Endothelial cell of umbilical vein (primary cell): ENCODE measurements around the gene FBXL2. TPM values are rescaled to one million over a fixed set of nuclear protein-coding genes. Genes with fewer than 3 reads are reported as not detected.

Source experiments
- BruUV-seq: library from RNA; stranded (reverse); fragments of 400-500 nt; replicated peaks from 2 replicates; lab custom pipeline; 2021; lab: Mats Ljungman, UMichigan
- CTCF ChIA-PET: fragments of 300-600, 350-600 bp; sonication (Branson Sonifier 250); formaldehyde crosslinking; loops from one replicate; lab custom pipeline; 2021; ENCODE audit warnings: antibody characterized with exemption, inconsistent platforms; lab: Charles Lee
- POLR2A ChIA-PET: fragments of 300-600, 350-600 bp; sonication (Branson Sonifier 250); formaldehyde crosslinking; loops from one replicate; lab custom pipeline; 2021; ENCODE audit warnings: antibody characterized with exemption, inconsistent platforms; lab: Charles Lee
- DNase-seq: peaks from one replicate; pipeline ENCODE4 v3.0.0-alpha.2; 2011; ENCODE audit warnings: low read depth, low spot score
- FAIRE-seq: peaks from 2 replicates; lab custom pipeline; 2011; peaks lifted over from hg19 to GRCh38; lab: Jason Lieb, UNC
- H2AFZ ChIP-seq: 2 replicates; pipeline ENCODE4 v1.6.0; 2012; ENCODE audit warnings: low read depth, low read length, control low read depth, inconsistent platforms
- H3K27ac ChIP-seq: 2 replicates; pipeline ENCODE4 v1.5.1; 2011; ENCODE audit warnings: low read depth, mild to moderate bottlenecking, control low read depth, low read length, moderate library complexity; ENCODE audit not compliant: insufficient read depth
- H3K27me3 ChIP-seq, 2 experiments: 2 replicates each; pipeline versions ENCODE4 v1.6.0 to v1.6.1; 2011; ENCODE audit warnings: low read length in 2 of 2, mixed read lengths in 1 of 2; ENCODE audit not compliant: control insufficient read depth in 2 of 2, insufficient read depth in 2 of 2
- H3K36me3 ChIP-seq, 2 experiments: 2 replicates in 1 of 2; 3 replicates in 1 of 2; pipeline ENCODE4 v1.5.1; 2011; ENCODE audit warnings: low read length in 2 of 2, mild to moderate bottlenecking in 1 of 2, moderate library complexity in 1 of 2; ENCODE audit not compliant: control insufficient read depth in 2 of 2, insufficient read depth in 2 of 2; ENCODE audit errors: extremely low read depth in 1 of 2
- H3K4me1 ChIP-seq: 3 replicates; pipeline ENCODE4 v1.5.1; 2011; ENCODE audit warnings: mild to moderate bottlenecking, low read length; ENCODE audit not compliant: control insufficient read depth, insufficient read depth; ENCODE audit errors: extremely low read depth
- H3K4me2 ChIP-seq: 2 replicates; pipeline ENCODE4 v1.6.1; 2011; ENCODE audit warnings: low read length, control low read depth, mixed read lengths; ENCODE audit not compliant: insufficient read depth
- H3K4me3 ChIP-seq, 3 experiments: fragments of 200-600 bp in 1 of 3; sonication (generic), shearing (Covaris generic) in 1 of 3; replicated peaks in 1 of 3; 2 replicates each; pipeline ENCODE4 v1.5.1; 2011 to 2016; ENCODE audit warnings: control low read depth in 3 of 3, low read length in 3 of 3, mild to moderate bottlenecking in 2 of 3, inconsistent platforms in 1 of 3, low read depth in 1 of 3, moderate library complexity in 1 of 3; ENCODE audit not compliant: insufficient read depth in 1 of 3
- H3K79me2 ChIP-seq: 2 replicates; pipeline ENCODE4 v1.6.0; 2012; ENCODE audit warnings: low read length, inconsistent platforms; ENCODE audit not compliant: control insufficient read depth, insufficient read depth
- H3K9ac ChIP-seq: replicated peaks from 2 replicates; pipeline ENCODE3; 2011; ENCODE audit warnings: low read length, control low read depth; ENCODE audit not compliant: insufficient read depth; ENCODE audit errors: extremely low read depth
- H3K9me1 ChIP-seq: replicated peaks from 3 replicates; pipeline ENCODE4 v1.6.0; 2011; ENCODE audit warnings: mild to moderate bottlenecking, low read length; ENCODE audit not compliant: control insufficient read depth, insufficient read depth; ENCODE audit errors: extremely low read depth
- H3K9me3 ChIP-seq: replicated peaks from 2 replicates; pipeline ENCODE4 v1.5.1; 2012; ENCODE audit warnings: low read length, inconsistent platforms; ENCODE audit not compliant: control insufficient read depth, insufficient read depth
- H4K20me1 ChIP-seq: replicated peaks from 2 replicates; pipeline ENCODE3; 2011; ENCODE audit warnings: mild to moderate bottlenecking, low read length; ENCODE audit not compliant: control insufficient read depth, insufficient read depth; ENCODE audit errors: extremely low read depth
- CTCF ChIP-seq, 2 donors: IDR thresholded peaks; 1 replicate in 1 of 2; 2 replicates in 1 of 2; pipeline ENCODE4 v1.5.1; 2011; ENCODE audit warnings: low read length in 2 of 2, mild to moderate bottlenecking in 2 of 2, moderate library complexity in 2 of 2, control low read depth in 1 of 2, inconsistent platforms in 1 of 2, low read depth in 1 of 2; ENCODE audit not compliant: insufficient read depth in 1 of 2; ENCODE audit errors: extremely low read depth in 1 of 2
- EZH2 ChIP-seq: IDR thresholded peaks from 2 replicates; pipeline ENCODE4 v1.6.1; 2012; ENCODE audit warnings: borderline replicate concordance, low read depth, mild to moderate bottlenecking, moderate library complexity, low read length, inconsistent platforms; ENCODE audit not compliant: severe bottlenecking
- FOS ChIP-seq: IDR thresholded peaks from 2 replicates; pipeline ENCODE4 v1.6.1; 2011; ENCODE audit warnings: mild to moderate bottlenecking, low read length, moderate library complexity, borderline replicate concordance; ENCODE audit not compliant: insufficient read depth
- JUN ChIP-seq: IDR thresholded peaks from 2 replicates; pipeline ENCODE4 v1.6.1; 2011; ENCODE audit warnings: borderline replicate concordance, low read depth; ENCODE audit not compliant: insufficient read length, insufficient read depth
- MAX ChIP-seq: IDR thresholded peaks from 2 replicates; pipeline ENCODE4 v1.6.1; 2011; ENCODE audit not compliant: insufficient read depth, insufficient read length
- POLR2A ChIP-seq: IDR thresholded peaks from 2 replicates; pipeline ENCODE4 v1.6.1; 2012; ENCODE audit warnings: low read depth, mild to moderate bottlenecking, control low read depth, low read length
- POLR2AphosphoS5 ChIP-seq: IDR thresholded peaks from 2 replicates; pipeline ENCODE4 v1.6.1; 2012; ENCODE audit warnings: low read depth, mild to moderate bottlenecking, control low read depth, low read length, moderate library complexity; ENCODE audit not compliant: insufficient read depth
- dilution Hi-C: fragments of 300-500 bp; cut with MboI; formaldehyde crosslinking; loops from one replicate; pipeline ENCODE4 v1.15.0; 2019; ENCODE audit warnings: low sequenced_read_pairs; ENCODE audit not compliant: extremely low pct_ligation_motif_present
- intact Hi-C: fragments of 100-400 bp; cut with micrococcal nuclease; formaldehyde crosslinking; loops from one replicate; pipeline ENCODE4 v1.10.0; 2022
- polyA plus RNA-seq, 4 experiments: library from polyadenylated mRNA; depleted of rRNA in 3 of 4; stranded (reverse) in 3 of 4; unstranded in 1 of 4; fragments of >200 nt; gene quantifications; 2 replicates each; pipeline versions ENCODE4 v1.2.1 to v1.2.3, GENCODE V29; 2011 to 2012; ENCODE audit warnings: missing spikeins in 1 of 4
- total RNA-seq: library from RNA; stranded (reverse); gene quantifications from 2 replicates; pipeline ENCODE4 v1.2.3, GENCODE V29; 2021

The FBXL2 gene
- total and polyA plus RNA-seq, 2 donors (not counting 3 experiments of a cell fraction or from before 2014, with no cell fraction given) = 21.7 to 44.7 TPM

GRCh38 chr3:33389908-33390307 lies 112.7 kb downstream of the FBXL2 start:
- Histone ChIP-seq H3K4me1 (peaks cover 46% of the 10 kb centered on the region), H3K27me3 (no peaks in the 10 kb centered on the region), H3K9me3 (no peaks in the 10 kb centered on the region), H4K20me1 (no peaks in the 10 kb centered on the region), H3K4me3 (no peak overlapping the region), H3K9me1 (no peaks in the 10 kb centered on the region), H3K27ac (peak overlapping the region; percentile 13), H3K4me2 (no peak overlapping the region), H3K9ac (no peak overlapping the region), H3K79me2 (peaks cover 14% of the 10 kb centered on the region), H2AFZ (no peak overlapping the region), H3K36me3 (peaks cover 19 to 40% of the 10 kb centered on the region in 2 experiments)
- no peak for DNase-seq
- BruUV-seq = no TSS peak
- CTCF ChIA-PET = interaction anchor here (1.0 to 1.2 kb wide), 2 partner anchors 17 to 23 kb away, joined by 3 to 7 read pairs; no protein-coding TSS in a partner anchor
- dilution Hi-C loops (no loop called here), intact Hi-C loops (loop anchor here (5.0 kb wide), 1 partner anchor 327 kb away; the partner anchor contains the start of gene CLASP2)
- TF ChIP-seq EZH2 = no peak
- no peak for TF ChIP-seq POLR2A
- TF ChIP-seq CTCF (IDR thresholded peaks at IDR 0.05; ENCODE audit: extremely low read depth in 1 of 2, insufficient read depth in 1 of 2, low read depth in 1 of 2, low read length in 2 of 2) = no peak
- TF ChIP-seq FOS = no peak
- TF ChIP-seq POLR2AphosphoS5 = no peak
- no peak for TF ChIP-seq MAX
- TF ChIP-seq JUN = no peak
- POLR2A ChIA-PET = no interaction called here
- no peak for FAIRE-seq
